AG08395 (cell line): Measurements from ENCODE around the gene CKS2.

Experiments used
- DNase-seq: peaks from one replicate; pipeline ENCODE4 v3.0.0; 2012; ENCODE audit warnings: mixed read lengths, low spot score

CKS2 gene

DNA sequence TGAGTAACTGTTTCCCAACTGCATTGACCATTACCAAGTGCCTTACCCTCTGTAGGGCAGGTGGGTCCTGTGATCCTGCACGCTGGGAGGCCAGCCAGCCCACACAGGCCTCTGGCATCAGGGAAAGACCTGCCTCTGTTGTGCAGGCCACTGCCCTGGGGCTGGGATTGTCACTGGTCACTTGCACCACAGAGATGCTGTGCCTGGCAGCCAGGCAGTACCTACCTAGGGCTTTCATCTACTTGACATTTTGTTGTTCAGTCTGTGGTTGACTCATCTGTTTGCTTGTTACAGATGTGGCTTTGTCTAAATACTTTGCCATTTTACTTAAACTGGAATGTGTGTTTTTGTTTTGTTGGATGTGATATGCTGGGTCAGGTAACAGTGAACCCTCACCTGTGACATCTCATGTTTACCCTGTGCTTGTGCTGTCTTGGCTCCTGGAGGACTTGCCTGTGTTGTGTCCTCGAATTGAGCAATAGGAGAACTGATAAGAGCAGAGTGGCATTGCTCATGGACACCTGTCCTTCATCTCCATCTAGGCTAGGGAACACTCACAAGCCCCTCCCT, 40.1 kb downstream of the CKS2 start:
- DNase-seq: no peak

DNA sequence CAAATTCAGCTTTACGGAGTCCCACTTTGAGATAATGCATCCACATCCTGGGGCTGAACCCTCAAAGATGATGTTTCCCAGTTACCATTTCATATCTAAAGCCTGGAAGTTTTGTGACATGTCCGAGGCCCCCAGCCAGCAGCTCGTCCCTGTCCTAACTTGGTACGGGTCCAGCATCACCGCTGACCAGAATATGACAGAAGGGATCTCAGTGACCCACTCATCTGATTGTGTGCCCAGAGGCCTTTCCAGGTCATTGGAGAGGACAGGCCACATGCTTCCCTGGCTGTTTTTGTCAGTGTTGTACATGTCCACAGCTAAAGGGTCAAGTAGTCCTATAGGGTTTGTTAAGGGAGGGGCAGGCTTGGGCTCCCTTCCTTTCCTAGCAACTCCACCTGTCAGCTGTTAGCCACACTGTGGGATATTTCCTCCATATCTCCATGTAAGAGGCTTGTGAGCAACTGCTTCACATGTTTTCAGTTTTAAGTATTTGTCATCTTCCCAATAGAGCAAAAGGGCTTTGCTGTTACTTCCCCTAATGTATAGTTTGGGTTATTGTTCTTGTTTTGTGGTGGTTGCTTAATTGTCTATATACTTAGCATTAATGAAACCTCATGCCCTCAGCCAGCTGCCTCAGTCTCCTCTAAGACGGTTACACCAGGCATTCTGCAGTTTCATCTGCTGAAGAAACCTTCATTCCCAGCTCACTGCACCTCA, 40.7 kb downstream of the CKS2 start:
- DNase-seq: no peak

DNA sequence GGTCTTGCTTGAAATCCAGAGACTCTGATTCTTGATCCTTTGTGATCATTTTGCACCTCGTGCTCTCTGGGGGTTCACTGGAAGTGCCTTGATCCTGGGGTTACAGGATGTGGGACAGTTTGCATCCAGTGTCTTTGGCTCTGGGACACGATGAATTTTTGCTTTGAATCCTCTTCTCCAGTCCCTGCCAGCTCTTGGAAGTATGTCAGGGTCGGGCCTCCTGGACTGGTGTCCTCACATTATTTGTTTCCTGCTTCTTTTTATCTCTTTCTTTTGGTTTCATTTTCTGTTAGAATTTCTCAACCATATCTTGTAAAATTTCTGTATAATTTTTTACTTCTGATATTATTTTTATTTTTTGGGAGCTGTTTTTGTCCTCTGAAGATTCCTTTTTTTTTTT, 41.5 kb downstream of the CKS2 start:
- DNase-seq: no peak

DNA sequence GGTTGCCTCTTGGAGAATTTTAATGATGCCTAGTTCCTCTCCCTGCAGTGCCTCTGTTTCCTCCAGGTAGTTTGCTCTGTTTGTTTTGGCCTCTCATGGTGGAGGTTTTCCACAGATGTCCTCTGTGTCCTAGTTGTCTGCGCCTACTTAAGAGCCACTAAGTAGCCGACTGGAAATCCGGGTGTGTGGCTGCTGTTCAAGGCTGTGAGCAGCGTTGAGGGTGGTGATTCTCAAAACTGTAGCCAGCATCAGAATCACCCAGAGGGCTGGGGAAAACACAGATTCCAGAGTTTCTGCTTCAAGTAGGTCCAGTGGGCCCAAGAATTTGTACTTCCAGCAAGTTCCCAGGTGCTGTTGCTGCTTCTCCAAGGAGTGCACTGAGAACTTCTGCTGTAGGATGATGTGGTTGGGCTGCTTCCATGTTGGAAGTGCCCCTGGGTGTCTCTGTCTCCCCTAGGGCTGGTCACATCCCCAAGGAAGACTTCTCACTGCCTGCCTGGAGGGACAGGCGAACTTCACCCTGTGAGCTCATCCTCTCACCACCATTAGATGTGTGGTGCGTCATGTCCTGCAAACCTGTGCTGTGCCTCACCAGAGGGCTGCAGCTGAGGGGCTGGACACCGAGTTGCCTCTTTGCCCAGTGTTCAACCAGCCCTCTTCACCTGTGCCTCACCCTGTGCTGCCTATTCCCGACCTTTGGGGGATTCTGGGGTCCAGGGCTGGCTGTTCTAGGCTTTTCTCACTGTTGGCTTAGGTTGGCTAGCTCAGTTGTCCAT, 42.1 kb downstream of the CKS2 start:
- no peak for DNase-seq

DNA sequence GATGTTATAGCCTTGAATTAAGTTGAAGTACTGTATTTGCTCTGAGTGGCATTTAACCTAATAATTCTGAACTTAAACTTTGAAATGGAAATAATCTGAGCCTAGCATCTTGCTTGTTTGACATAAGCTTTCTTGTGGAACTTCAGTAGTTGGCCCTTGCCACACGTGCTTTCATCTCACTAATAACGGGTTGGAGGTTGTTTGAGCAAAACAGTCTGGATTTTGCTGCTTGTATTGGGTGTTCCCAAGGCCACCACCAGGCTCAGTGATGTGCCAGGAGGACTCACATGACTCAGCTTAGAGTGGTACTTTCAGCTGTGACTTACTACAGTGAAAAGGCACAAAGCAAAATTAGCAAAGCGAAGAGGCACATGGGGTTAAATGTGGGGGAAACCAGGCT, 43.0 kb downstream of the CKS2 start:
- DNase-seq: peak; percentile 45

DNA sequence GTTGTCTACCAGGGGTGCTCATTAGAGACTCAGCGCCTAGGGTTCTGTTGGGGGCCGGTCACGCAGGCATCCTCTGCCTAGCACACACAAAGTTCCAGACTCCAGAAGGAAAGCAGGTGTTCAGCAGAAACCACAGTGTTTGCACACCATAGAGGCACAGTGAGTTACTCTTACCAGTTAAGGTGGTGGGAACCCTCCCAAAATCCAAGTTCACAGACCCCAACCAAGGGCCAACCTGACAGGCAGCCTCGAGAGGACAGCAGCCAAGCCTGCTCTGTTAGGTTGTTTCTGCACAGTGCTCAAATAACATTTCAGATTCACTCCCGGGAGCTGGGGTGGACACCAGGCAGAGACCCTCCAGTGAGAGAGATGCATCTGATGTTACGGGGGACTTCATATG, 43.5 kb downstream of the CKS2 start:
- no peak for DNase-seq

DNA sequence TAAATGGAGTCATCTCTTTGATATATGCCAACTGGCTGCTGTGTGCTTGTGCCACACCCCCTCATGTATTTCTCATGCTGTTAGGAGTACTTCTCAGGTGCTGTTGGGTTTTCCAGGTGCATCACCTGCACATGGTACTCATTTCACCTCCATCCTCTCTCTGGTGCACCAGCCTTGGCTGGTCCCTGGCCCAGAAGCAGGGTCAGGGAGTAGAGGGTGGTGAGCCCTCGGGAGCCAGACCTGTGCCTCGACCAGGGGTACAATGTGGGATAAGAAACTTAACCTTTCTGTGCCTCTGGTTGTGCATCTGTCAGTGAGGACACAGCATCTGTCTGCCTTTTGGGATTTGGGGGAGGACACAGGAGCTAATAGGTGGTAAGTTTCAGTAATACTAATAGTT, 45.8 kb downstream of the CKS2 start:
- no peak for DNase-seq

DNA sequence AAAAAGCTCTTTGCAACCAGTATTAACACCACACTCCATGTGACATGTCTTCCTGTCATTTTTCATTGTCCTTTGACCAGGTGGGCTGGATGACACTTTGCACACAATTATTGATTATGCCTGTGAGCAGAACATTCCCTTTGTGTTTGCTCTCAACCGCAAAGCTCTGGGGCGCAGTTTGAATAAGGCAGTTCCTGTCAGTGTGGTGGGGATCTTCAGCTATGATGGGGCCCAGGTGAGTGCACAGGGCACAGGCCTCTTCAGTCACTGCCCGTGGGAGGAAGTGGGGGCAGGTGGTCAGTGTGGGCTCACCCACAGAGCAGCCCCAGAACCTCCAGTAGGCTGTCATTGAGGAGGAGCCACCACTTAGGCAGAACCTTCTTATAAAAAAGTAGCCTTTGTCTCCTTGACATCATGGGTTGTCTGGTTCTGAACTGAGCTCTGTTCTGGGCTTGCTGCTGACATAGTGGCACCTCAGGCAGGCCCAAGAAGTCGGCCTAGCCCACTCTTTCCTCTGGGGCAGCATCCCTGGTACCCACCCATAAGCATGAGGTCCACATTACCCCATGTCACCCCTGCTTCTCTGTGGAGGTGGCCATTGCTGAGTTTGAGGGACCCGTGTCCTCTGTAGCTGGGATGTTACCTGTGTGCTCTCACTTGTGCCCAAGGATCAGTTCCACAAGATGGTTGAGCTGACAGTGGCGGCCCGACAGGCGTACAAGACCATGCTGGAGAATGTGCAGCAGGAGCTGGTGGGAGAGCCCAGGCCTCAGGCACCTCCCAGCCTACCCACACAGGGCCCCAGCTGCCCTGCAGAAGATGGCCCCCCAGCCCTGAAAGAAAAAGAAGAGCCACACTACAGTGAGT, 46.6 kb downstream of the CKS2 start:
- DNase-seq: no peak

DNA sequence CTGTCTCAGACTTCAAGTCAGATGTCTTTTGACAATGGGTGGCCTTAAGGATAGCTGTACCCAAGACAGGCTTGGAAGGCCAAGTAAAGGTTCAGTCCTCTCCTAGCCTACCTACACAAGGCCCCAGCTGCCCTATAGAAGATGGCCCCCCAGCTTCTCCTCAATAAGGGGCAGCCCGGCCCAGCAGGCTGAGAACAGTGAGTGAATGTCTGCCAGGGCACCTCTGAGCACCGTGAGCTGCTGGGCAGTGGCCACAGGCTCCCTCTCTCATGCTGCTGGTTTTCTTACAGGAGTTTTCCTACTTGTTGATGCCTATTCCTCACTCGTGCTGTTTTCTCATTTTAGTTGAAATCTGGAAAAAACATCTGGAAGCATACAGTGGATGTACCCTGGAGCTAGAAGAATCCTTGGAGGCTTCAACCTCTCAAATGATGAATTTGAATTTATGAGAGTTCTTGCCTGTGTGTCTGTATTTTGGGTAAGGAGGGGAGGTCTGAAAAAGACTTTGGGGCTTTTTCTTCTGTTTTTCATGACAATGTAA, 47.5 kb downstream of the CKS2 start:
- no peak for DNase-seq

DNA sequence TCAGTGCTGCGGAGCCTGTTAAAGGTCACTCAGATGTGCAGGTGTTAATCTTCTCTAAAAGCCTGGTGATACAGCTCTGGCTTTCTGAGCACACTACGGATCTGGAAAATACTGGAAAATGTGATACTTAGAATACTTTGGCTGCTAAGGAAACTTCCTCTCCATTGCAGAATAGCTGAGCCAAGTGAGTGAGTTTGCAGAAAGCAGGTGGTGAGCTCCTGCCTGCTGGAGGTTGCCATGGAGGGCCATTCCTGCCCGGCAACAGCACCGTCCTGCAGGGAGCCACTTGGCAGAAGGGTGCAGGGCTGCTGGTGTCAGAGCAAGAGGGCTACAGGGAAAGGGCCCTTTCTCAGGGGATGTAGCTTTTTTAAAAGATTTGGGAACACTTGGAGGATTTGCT, 48.0 kb downstream of the CKS2 start:
- DNase-seq: no peak

DNA sequence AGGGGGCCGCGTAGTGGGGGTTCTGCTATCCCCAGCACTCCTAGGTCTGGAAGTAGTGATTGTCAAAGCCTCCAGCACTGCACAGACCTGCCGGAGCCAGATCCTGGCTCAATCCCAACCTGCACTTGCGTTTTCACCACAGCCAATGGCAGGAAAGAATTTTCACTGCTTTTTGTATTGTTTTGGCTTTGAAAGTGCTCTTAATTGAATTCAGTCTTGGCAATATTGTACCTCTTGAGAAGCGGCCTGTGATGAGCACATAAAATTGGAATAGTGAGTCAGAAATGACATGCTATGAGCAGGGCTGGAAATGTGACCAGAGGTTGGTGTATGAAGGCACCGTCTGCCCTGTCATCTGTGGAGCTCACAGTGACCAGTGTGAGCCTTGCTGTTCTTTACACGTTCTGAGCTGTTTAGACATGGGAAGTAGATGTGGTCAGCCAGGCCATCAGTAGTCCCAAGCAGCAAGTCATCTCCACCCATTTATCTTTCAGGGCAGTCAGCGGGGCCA, 48.8 kb downstream of the CKS2 start:
- DNase-seq: peak; percentile 33

DNA sequence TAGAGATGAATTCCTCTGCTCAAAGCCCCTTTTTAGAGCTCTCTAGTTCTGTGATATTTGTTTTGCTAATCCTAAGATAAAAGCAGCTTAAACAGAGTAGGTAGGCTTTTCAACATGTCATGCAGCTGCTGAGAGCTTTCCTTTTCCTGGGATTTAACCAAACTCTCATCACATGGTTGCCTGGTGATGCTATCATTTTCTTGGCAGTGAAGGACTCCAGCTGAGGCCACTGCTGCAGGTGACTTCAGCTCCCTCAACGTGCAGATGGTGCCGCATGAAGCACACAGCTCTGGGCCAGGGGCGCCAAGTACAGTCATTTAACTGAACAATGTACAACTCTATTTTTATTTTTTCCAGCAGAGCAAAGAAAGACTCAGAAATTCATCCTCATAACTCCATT, 49.5 kb downstream of the CKS2 start:
- DNase-seq: no peak

DNA sequence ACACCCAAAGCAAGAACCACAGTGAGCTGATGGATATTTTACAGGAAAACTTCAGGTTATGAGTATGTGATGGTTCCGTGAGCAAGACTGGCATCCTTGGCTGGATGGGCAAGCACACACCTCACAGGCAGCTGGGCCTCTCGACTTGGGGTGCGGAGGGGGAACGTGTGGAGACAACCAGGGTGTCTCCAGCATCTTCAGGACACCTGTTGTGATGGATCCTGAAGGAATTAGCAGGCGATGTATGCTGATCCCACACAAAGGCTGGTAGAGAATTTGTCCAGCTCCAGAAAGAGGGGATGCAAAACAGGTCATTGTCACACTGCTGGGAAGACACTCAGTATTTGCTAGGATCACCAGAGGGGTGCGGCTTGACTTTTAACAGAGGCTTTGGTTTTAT, 50.0 kb downstream of the CKS2 start:
- no peak for DNase-seq

DNA sequence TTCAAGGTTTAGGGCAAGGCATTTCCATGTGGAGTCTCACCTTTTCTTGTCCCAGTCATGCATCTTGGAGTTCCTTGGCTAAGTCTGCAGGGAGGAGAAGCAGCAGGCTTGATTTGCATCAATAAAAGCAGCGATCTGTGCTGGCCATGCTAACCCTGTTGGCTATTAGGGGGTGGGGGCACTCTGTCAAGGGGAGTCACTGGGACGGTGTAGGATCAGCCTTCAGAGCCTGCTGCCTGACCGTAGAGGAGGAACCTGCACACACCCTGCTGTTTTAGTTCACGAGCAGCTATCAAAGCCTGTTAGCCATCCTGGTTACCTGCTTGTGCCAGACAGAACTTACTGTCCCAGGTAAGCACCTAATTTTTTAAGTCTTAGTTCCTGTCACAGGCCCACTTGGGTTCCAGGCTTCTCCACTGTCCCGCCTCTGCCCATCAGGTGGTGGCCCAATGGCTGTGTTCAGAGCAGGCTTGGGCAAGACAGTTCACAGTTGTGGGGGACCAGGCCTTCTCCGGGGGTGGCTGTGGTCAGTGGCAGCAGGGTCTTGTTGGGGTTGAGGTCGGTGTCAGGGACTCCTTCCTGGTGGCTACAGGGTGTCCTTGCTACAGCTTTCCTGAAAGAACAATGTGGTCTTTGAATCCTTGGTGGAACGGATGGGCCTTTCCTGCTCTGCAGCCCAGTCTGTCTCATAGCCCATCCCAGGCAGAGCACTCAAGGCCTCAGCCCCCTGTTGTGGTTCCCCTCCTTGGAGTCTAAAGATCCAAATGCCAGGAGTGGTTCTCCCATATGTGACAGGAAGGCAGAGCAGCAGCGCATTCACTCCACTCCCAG, 51.0 kb downstream of the CKS2 start:
- DNase-seq: no peak

DNA sequence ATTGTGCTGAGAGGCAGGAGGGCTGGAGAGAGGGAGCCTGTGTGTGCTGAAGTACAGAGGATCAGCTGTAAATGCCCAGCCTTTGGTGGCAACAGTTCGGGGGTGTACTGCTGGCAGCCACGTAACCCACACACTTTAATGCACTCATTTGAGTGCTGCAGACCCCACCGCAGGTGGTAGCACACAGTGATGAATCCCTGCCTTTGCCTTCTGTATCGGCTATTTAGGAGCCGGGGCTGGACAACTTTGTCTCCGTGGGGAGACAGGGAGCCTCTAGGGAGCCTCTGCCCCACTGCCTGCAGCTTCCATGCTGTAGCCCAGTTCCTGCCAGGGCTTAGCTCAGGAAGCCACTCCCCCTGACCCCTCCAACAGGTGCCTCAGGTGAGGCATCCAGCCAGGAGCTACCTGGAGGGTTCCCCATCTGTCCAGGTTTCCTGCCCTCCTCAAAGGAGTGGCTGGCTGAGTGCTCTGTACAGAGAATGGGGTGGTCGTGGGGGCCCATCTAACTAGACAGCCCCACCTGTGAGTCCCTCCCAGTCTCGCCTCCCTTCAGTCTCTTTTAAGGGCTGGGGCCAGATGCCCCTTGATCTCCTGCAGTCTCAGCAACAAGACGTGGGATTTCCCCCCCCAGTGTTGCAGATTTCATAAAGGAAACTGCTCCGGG, 51.8 kb downstream of the CKS2 start:
- DNase-seq: no peak

DNA sequence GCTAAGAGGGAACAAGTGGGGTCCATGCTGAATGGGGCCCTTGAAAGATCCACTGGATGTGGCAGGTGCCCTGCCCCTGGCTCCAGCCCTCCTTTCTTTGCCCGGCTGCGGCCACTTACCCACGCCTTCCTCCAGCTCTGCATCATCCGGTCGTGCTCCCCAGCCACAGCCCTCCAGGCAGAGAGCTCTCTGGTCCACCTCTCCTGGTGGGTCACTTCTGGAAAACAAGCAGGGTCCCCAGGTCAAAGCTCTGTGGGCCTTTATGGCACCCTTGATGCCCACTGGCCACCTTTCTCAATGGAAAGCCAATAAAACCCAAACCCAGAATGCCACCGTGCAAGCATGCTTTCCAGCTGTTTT, 52.3 kb downstream of the CKS2 start:
- DNase-seq: no peak

DNA sequence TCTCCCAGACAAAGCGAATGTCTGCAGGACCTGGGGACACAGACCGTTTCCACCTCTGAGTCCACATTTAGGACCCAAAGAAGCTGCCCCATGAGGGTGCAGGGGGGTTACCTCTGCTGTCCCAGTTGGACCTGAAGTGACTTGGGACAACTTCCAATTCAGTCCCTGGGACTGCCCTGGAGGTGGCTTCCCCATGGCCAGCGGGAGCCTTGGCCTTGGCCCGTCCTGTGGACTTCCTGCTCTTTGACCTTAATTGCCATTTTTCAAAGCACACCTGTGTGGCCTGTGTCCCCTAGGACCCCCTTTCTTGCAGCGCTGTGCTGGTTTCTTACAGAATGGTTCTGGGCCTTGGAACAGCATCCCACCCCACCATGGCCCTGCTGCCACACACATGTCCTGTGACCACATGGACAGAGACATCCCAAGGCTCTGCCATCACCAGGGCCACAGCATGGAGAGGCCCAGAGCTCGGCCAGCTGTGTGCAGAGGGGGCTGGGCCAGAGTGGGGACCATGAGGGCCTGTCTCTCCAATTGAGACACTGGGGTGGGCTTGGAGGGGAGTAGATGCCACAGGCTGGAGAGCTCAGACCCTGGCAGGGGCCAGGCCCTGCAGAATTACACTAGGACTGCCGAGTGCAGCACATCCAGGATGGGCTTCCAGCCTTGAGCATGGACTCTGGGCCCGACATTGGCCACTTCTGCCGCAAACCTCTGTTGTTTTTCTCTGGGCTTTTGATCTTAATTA, 53.1 kb downstream of the CKS2 start:
- no peak for DNase-seq

DNA sequence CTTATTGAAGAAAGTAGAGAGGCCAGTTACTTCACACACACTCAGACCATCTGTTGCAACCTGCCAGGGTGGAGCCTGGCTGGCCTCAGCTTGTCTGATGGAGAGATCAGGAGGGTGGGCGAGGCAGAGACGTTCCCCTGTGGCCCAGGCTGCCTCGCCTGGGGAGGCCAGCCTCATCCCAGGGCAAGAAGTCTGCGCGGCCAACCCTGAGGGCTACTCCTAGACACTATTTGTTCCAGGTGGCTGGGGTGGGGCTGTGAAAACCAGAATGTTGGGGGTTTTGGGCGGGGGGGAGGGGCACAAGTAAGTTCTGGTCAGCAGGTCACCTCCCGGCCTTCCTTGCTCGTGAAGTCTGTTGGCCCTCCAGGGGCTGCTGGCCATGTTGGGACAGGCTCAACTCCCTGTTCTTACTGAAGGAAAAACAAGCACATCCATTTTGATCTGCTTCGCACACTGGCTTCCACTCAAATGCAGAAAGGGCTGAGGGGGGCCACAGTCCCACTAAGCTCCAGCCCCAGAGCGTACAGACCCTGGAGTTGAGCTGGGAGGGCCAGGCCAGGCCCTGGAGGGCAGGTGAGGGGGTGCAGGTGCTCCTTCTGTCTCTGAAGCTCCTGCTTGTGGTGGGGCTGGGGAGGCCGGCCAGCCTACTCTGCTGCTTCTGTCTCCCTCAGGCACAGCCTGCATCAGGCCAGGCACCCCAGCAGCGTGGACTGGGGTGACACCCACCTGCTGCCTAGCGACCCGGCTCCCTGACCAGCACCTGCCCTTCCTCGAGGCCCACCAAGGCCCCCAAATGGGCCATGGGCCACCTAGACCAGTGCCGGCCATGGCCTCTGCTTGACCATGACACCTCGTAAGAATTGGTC, 53.9 kb downstream of the CKS2 start:
- no peak for DNase-seq

DNA sequence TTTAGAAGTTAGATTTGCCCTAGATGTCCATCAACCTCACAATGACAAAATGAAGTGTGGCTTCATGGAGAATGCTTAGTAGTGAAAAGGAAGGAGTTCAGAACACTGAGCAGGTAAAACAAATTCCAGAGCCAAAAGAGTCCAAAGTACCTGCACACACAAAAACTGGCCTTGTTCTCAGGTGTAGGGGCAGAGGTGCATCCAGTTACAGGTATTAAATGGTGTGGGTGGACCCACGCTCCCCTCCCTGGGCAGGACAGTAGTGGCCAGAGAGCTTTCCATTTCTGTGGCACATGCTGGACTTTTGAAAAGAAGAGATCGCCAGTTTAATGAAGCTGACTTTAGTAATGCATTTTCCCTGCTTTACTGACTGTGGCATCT, 54.5 kb downstream of the CKS2 start:
- DNase-seq: no peak
